Cerebellar nuclear complex (tissue), 1 donor: ENCODE measurements around the gene CEP164.

ENCODE experiments used
- DNase-seq, 2 experiments: peaks; one replicate each; lab custom pipeline; 2025; lab: John Stamatoyannopoulos, UW

The CEP164 gene

DNA sequence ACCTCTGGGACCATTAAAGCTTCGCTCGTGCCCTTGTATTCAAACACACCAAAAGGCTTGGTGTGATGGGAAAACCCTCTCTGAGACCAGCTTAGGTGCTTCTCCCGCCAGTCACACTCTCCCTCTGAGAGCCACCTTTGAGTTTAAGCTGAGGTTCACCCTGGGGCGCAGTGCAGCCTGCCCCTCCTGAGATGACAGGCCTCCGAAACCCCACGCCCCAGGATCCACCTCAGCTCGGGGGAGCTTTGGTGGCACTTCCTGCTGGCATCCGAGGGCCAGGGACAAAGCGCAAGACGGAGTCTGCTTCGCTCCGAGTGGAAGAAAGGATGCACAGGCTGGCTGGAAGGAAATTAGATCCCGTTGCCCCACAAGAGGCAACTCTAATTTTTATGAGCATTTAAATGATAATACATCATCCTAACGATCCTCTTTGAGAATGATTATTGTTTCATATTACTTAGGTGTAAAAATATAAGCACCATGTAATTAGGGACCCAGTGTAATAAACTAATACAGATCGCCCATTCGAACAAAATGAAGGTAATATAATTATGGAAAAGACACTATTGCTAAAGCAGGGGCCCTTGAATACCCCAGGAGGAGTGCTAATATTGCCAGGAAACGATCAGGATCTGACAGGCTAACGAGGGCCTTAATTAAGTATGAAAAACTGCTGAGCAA, 134.7 kb downstream of the CEP164 start:
- no peak for DNase-seq

- DNase-seq, result no peak
Observed at GRCh38 chr11:117462864-117463247, 135.2 kb downstream of the CEP164 start.
